Heart left ventricle (tissue), 16 donors: ENCODE data around the gene COPS2. TPM values are rescaled to one million over a fixed set of nuclear protein-coding genes. Genes with fewer than 3 reads are reported as not detected.

Experiments used
- ATAC-seq, 4 donors: fragments of 200-7000 bp; cut with Tn5 transposase; one replicate each; pipeline ENCODE4 v1.9.1; 2020 to 2022; ENCODE audit warnings: moderate library complexity in 4 of 4, mild to moderate bottlenecking in 3 of 4, moderate number of reproducible peaks in 1 of 4
- DNase-seq, 5 donors: peaks; one replicate each; pipeline ENCODE4 v3.0.0-alpha.2; 2020
- H3K27ac ChIP-seq, 12 donors: fragments of 200-600 bp; sonication (generic) in 4 of 12; one replicate each; pipeline versions ENCODE4 v1.5.0 to v1.8.0; 2016 to 2022; ENCODE audit warnings: mild to moderate bottlenecking in 2 of 12
- H3K27me3 ChIP-seq, 9 donors: fragments of 200-600 bp; sonication (generic) in 2 of 9; one replicate each; pipeline versions ENCODE4 v1.5.1 to v1.8.0; 2016 to 2022; ENCODE audit warnings: mild to moderate bottlenecking in 3 of 9
- H3K36me3 ChIP-seq, 9 donors: fragments of 200-600 bp; sonication (generic) in 2 of 9; one replicate each; pipeline versions ENCODE4 v1.5.0 to v1.8.0; 2018 to 2022; ENCODE audit warnings: mild to moderate bottlenecking in 2 of 9
- H3K4me1 ChIP-seq, 12 donors: fragments of 200-600 bp; sonication (generic) in 4 of 12; one replicate each; pipeline versions ENCODE4 v1.5.0 to v1.8.0; 2016 to 2022; ENCODE audit warnings: mild to moderate bottlenecking in 3 of 12
- H3K4me3 ChIP-seq, 12 donors: fragments of 200-600 bp; sonication (generic) in 4 of 12; one replicate each; pipeline versions ENCODE4 v1.5.0 to v1.8.0; 2017 to 2022; ENCODE audit warnings: mild to moderate bottlenecking in 9 of 12, moderate library complexity in 4 of 12
- H3K9me3 ChIP-seq, 12 donors: fragments of 200-600 bp; sonication (generic) in 4 of 12; one replicate each; pipeline versions ENCODE4 v1.5.0 to v1.8.0; 2016 to 2022; ENCODE audit warnings: mild to moderate bottlenecking in 1 of 12
- CTCF ChIP-seq, 12 donors: fragments of 200-600 bp; sonication (generic) in 4 of 12; IDR thresholded peaks; one replicate each; pipeline versions ENCODE4 v1.5.0 to v1.8.0; 2018 to 2022; ENCODE audit warnings: antibody characterized with exemption in 12 of 12, mild to moderate bottlenecking in 5 of 12
- POLR2A ChIP-seq, 2 donors: fragments of 450-650 bp; IDR thresholded peaks; one replicate each; pipeline ENCODE4 v1.6.1; 2017; ENCODE audit warnings: antibody characterized with exemption in 2 of 2, mild to moderate bottlenecking in 2 of 2, moderate library complexity in 2 of 2
- WGBS, 4 donors: extraction: QIAGEN DNeasy Blood & Tissue Kit in 2 of 4; methylation state at CpG; one replicate each; pipeline versions ENCODE4 v1.1.5 to v1.1.7; 2013 to 2018; 5-methylcytosine and 5-hydroxymethylcytosine counted together
- intact Hi-C, 10 donors: fragments of 100-400 bp; cut with DNase I; formaldehyde crosslinking; loops; one replicate each; pipeline versions ENCODE4 v1.11.1 to v1.14.2; 2022
- polyA plus RNA-seq, 2 donors: library from polyadenylated mRNA; stranded (reverse); fragments of 200-250 nt; gene quantifications; one replicate each; pipeline ENCODE4 v1.2.3, GENCODE V29; 2013
- total RNA-seq, 9 donors: library from RNA; depleted of rRNA in 2 of 9; stranded (reverse); fragments of >200 nt in 2 of 9; fragmentation: NEBNext Ultra II Directional in 3 of 9; extraction: Animal tissue kit (Norgen Biotek cat#: 25700) in 3 of 9; gene quantifications; one replicate each; pipeline versions ENCODE4 v1.1.0 to v1.2.4, GENCODE V29; 2016 to 2023
- donor health status: ischemic (EF 13 %, LVEDD 7.1; RV severe dilation, severe dysfunction).
- donor health status: healthy with polysubstance abuse.
- donor health status: DM: no; HTN: yes; CAD: no.
- donor health status: DM: no; HTN: no; CAD: no.
- donor health status: ischemic (EF 25% LVEDD 6.9; RV normal size, moderate dysfunction).
- donor health status: ischemic (EF 25% LVEDD 5.7; RV mildly dilated, moderate dysfunction).
- donor health status: healthy.
- donor health status: DM: yes; HTN: yes; CAD: no.
- donor health status: ischemic (EF 35%, LVEDD 5.7; RV mildly dilated, moderate dysfunction).
- donor health status: nonischemic (EF 11% LVEDD 7.7; RV severe dilation, severe dysfunction).
- donor health status: DM: yes; HTN: yes; CAD: no.
- donor health status: PGD.
- donor health status: ischemic (EF 29% LVEDD 5.4; RV normal size, mild dysfunction).
- donor health status: nonischemic (EF 23%, LVEDD 6.1; RV moderate dilation, normal function).

COPS2 gene
- total and polyA plus RNA-seq, 11 donors = 36.4 to 94.4 (median 79.9) TPM

GRCh38 chr15:49163678-49164077 lies 8.3 kb upstream of the COPS2 start:
- H3K9me3 ChIP-seq = no peaks in the 10 kb centered on the region
- peaks cover 0 to 20% (median 14%) of the 10 kb centered on the region in 9 donors for H3K36me3 ChIP-seq
- H3K27ac ChIP-seq = no peak overlapping the region
- DNase-seq (no peak), ATAC-seq (no peak)
- no peaks in the 10 kb centered on the region for H3K27me3 ChIP-seq
- TF ChIP-seq CTCF (IDR thresholded peaks at IDR 0.05) = no peak
- TF ChIP-seq POLR2A (IDR thresholded peaks at IDR 0.05) = no peak
- no peak overlapping the region for H3K4me3 ChIP-seq
- 54 to 77% (median 76%) methylated on average over 1 of the region's 1 CpG for WGBS, 4 donors
- no peaks in the 10 kb centered on the region for H3K4me1 ChIP-seq
- intact Hi-C loops = loop anchor here in 1 of 10 donors (10.0 kb wide), 1 partner anchor 71 kb away; no protein-coding TSS in a partner anchor

GRCh38 chr15:49155834-49156627 lies 632 bp upstream of the COPS2 start:
- TF ChIP-seq POLR2A (IDR thresholded peaks at IDR 0.05) (no peak), CTCF (IDR thresholded peaks at IDR 0.05) (no peak)
- no peak for ATAC-seq
- Histone ChIP-seq H3K4me3 (peak overlapping the region; percentile 56 to 96 (median 88)), H3K4me1 (peaks cover 0 to 46% (median 33%) of the 10 kb centered on the region in 12 donors), H3K27ac (peak overlapping the region; percentile 11 to 93 (median 80)), H3K36me3 (peaks cover 0 to 1% (median 0%) of the 10 kb centered on the region in 9 donors), H3K27me3 (no peaks in the 10 kb centered on the region), H3K9me3 (no peaks in the 10 kb centered on the region)
- WGBS, 4 donors = 0 to 1% (median 0%) methylated on average over 25 to 26 of the region's 26 CpGs
- no peak for DNase-seq
- intact Hi-C loops = loop anchor here in 4 of 10 donors (5.0 to 10.0 kb wide), 4 partner anchors 111 to 469 kb away; partner anchors contain the start of genes DTWD1 (in 1 of the 4), EID1 (in 1 of the 4), FAM227B (in 1 of the 4) and FGF7 (in 1 of the 4)

GRCh38 chr15:49154799-49155109 lies 645 bp downstream of the COPS2 start:
- H3K4me3 ChIP-seq = peak overlapping the region; percentile 72 to 96 (median 89)
- H3K36me3 ChIP-seq = peaks cover 0 to 4% (median 0%) of the 10 kb centered on the region in 9 donors
- ATAC-seq = no peak
- H3K27ac ChIP-seq = peak overlapping the region; percentile 11 to 93 (median 80)
- no peak for TF ChIP-seq POLR2A (IDR thresholded peaks at IDR 0.05)
- no peak for TF ChIP-seq CTCF (IDR thresholded peaks at IDR 0.05)
- 0 to 1% (median 1%) methylated on average over 7 of the region's 7 CpGs for WGBS, 4 donors
- intact Hi-C loops = loop anchor here in 4 of 10 donors (5.0 to 10.0 kb wide), 4 partner anchors 110 to 470 kb away; partner anchors contain the start of genes EID1 (in 2 of the 4), DTWD1 (in 1 of the 4), FAM227B (in 1 of the 4) and FGF7 (in 1 of the 4)
- no peaks in the 10 kb centered on the region for H3K27me3 ChIP-seq
- DNase-seq = no peak
- H3K9me3 ChIP-seq = no peaks in the 10 kb centered on the region
- H3K4me1 ChIP-seq = peaks cover 0 to 55% (median 34%) of the 10 kb centered on the region in 12 donors

DNA sequence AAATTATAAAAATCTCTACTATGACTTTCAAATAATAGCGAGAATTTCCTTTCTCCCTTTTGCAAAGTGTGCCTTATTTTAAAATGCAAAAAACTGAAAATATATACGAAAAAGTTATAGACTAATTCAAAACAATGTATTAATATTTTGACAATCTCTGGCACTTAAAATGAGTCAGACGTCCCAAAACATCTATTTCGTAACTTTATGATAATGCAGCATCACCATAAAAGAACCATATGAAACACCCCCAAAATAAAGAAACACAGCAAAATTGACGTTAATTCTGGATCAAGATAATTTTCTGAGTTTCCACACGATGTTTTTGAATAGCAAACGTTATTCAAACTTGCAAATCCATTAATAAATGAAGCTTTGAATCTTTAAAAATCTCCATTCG lies 1.0 kb downstream of the COPS2 start:
- H3K9me3 ChIP-seq = no peaks in the 10 kb centered on the region
- peak overlapping the region in 8 of 12 donors; percentile 69 to 93 (median 88) for H3K27ac ChIP-seq
- ATAC-seq (no peak), DNase-seq (no peak)
- peak overlapping the region; percentile 72 to 96 (median 89) for H3K4me3 ChIP-seq
- H3K4me1 ChIP-seq = peaks cover 0 to 58% (median 35%) of the 10 kb centered on the region in 12 donors
- WGBS, 4 donors = 20 to 24% (median 21%) methylated on average over 8 of the region's 8 CpGs
- TF ChIP-seq CTCF (IDR thresholded peaks at IDR 0.05) (no peak), POLR2A (IDR thresholded peaks at IDR 0.05) (no peak)
- H3K27me3 ChIP-seq = no peaks in the 10 kb centered on the region
- H3K36me3 ChIP-seq = peaks cover 0 to 4% (median 0%) of the 10 kb centered on the region in 9 donors
- intact Hi-C loops = loop anchor here in 2 of 10 donors (5.0 to 10.0 kb wide), 3 partner anchors 110 to 470 kb away; partner anchors contain the start of genes DTWD1 (in 1 of the 2), EID1 (in 1 of the 2), FAM227B (in 1 of the 2) and SECISBP2L (in 1 of the 2)
